Measurements from ENCODE around the gene PARD3. TPM values are rescaled to one million over a fixed set of nuclear protein-coding genes. Genes with fewer than 3 reads are reported as not detected.
"Not testable (repeated sequence)": the region's sequence is repeated elsewhere in the genome, so short reads cannot be mapped to it uniquely, and the experiment has no call there.

Gene PARD3
- total RNA-seq, 2 donors from 2014 or later, result 59.6 to 74.6 TPM

DNA sequence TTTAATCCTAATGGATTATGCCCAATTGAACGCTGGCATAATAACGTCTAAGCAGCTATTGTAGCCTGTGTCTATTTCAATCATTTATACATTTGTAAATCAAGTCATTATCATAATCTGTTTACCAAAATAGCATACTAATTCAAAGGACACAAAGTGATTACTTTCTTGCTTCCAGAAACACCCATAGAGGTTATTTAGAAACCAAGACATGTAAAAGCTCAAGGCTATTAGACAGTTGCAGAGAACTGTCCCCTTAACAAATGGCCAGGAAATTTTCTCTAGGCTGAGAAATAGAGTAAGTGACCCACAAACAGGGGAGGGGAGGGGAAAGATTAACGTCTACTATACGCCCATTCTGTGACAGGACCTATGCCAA, 455.7 kb downstream of the PARD3 start:
- H3K4me3 Mint-ChIP-seq, result no peak overlapping the region
- no peaks in the 10 kb centered on the region for H3K4me1 ChIP-seq (ENCODE audit: control insufficient read depth, insufficient read depth, low read length)
- no peak overlapping the region for H3K9ac ChIP-seq (ENCODE audit: extremely low read depth, low read length, poor library complexity, severe bottlenecking)
- no peaks in the 10 kb centered on the region for H3K9me3 Mint-ChIP-seq
- TF ChIP-seq, protein P1, sequence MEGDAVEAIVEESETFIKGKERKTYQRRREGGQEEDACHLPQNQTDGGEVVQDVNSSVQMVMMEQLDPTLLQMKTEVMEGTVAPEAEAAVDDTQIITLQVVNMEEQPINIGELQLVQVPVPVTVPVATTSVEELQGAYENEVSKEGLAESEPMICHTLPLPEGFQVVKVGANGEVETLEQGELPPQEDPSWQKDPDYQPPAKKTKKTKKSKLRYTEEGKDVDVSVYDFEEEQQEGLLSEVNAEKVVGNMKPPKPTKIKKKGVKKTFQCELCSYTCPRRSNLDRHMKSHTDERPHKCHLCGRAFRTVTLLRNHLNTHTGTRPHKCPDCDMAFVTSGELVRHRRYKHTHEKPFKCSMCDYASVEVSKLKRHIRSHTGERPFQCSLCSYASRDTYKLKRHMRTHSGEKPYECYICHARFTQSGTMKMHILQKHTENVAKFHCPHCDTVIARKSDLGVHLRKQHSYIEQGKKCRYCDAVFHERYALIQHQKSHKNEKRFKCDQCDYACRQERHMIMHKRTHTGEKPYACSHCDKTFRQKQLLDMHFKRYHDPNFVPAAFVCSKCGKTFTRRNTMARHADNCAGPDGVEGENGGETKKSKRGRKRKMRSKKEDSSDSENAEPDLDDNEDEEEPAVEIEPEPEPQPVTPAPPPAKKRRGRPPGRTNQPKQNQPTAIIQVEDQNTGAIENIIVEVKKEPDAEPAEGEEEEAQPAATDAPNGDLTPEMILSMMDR (conservative IDR thresholded peaks at IDR 0.05), result no peak
- H3K9me3 ChIP-seq (ENCODE audit: control insufficient read depth, low read length), result no peaks in the 10 kb centered on the region
- H3K4me1 Mint-ChIP-seq, result peaks cover 9% of the 10 kb centered on the region
- H3K27ac ChIP-seq (ENCODE audit: low read depth, low read length), result no peak overlapping the region
- no peaks in the 10 kb centered on the region for H3K27me3 ChIP-seq (ENCODE audit: control insufficient read depth, insufficient read depth, low read length, poor library complexity, severe bottlenecking)
- peaks cover 58% of the 10 kb centered on the region for H3K36me3 Mint-ChIP-seq (ENCODE audit: low read depth)
- DNase-seq, result no peak
- no peak overlapping the region for H3K27ac Mint-ChIP-seq
- H3K4me3 ChIP-seq (ENCODE audit: low read length), result no peak overlapping the region
- peaks cover 72% of the 10 kb centered on the region for H3K36me3 ChIP-seq (ENCODE audit: control insufficient read depth, insufficient read depth, low read length)
- H3K27me3 Mint-ChIP-seq (ENCODE audit: insufficient read depth), result no peaks in the 10 kb centered on the region
- 97% methylated on average over 4 of the region's 4 CpGs for WGBS, 2 experiments (ENCODE audit: insufficient coverage in 1 of 2, insufficient read length in 1 of 2)

DNA sequence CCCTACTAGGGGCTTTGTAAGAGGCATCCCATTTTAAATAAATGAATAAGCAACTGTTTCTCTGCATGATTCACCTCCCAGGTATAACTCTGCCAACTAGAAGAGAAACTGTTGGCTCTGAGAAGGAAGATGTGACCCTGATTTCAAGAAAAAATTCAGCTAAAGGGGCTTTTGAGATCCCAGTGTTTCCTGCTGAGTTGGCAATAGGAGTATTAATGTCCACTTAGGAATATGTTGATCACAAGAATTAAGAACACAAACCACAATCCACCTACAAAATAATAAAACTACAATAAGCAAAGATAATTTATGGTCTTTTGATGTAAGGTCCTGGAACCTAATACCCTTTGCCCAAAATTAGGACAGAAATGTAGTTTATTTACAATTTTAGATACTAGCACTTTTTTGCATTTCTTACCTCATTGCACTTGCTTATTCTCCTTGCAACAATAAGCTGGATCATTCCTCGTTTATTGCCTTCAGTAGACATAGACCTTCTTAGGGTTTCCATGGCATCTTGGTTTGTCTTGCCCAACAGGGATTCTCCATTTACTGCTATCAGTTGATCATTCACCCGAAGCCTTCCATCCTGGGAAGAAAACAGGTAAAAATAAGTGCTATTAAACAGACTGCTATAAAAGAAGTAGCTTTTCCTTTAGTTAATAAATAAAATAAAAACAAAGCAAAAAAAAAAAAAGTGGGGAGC, 456.2 kb downstream of the PARD3 start:
- H3K36me3 ChIP-seq (ENCODE audit: control insufficient read depth, insufficient read depth, low read length), result peaks cover 69% of the 10 kb centered on the region
- H3K4me1 ChIP-seq (ENCODE audit: control insufficient read depth, insufficient read depth, low read length), result no peaks in the 10 kb centered on the region
- no peak overlapping the region for H3K4me3 ChIP-seq (ENCODE audit: low read length)
- no peaks in the 10 kb centered on the region for H3K27me3 Mint-ChIP-seq (ENCODE audit: insufficient read depth)
- TF ChIP-seq, protein P1 (conservative IDR thresholded peaks at IDR 0.05), result no peak
- H3K9me3 ChIP-seq (ENCODE audit: control insufficient read depth, low read length), result no peaks in the 10 kb centered on the region
- no peak overlapping the region for H3K27ac ChIP-seq (ENCODE audit: low read depth, low read length)
- H3K27ac Mint-ChIP-seq, result no peak overlapping the region
- no peak for DNase-seq
- no peaks in the 10 kb centered on the region for H3K27me3 ChIP-seq (ENCODE audit: control insufficient read depth, insufficient read depth, low read length, poor library complexity, severe bottlenecking)
- H3K9me3 Mint-ChIP-seq, result peaks cover 2% of the 10 kb centered on the region
- 86 to 95% methylated on average over 1 to 2 of the region's 2 CpGs for WGBS, 2 experiments (ENCODE audit: insufficient coverage in 1 of 2, insufficient read length in 1 of 2)
- no peak overlapping the region for H3K9ac ChIP-seq (ENCODE audit: extremely low read depth, low read length, poor library complexity, severe bottlenecking)
- H3K4me1 Mint-ChIP-seq, result peaks cover 9% of the 10 kb centered on the region
- H3K36me3 Mint-ChIP-seq (ENCODE audit: low read depth), result peaks cover 61% of the 10 kb centered on the region
- H3K4me3 Mint-ChIP-seq, result no peak overlapping the region

DNA sequence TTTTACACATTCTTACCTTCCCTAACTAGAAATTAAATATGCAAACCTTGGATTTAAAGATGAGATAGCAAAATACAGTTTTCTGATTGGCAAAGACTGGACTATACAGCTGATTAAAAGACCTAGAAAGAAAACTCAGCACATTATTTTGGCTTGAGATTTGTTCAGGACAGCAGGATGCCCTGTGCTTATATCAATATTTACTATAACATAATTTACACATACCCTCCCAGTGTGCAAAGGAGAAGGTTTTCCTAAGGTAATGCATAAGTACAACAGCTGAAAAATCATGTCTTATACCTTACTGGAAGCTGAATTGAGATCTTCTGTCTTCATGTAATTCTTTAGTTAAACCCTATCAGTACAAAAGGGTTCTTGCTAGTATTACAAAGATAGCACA, 458.6 kb downstream of the PARD3 start:
- Histone ChIP-seq H3K9me3 (ENCODE audit: control insufficient read depth, low read length) (no peaks in the 10 kb centered on the region), H3K4me3 (ENCODE audit: low read length) (no peak overlapping the region), H3K36me3 (ENCODE audit: control insufficient read depth, insufficient read depth, low read length) (peaks cover 62% of the 10 kb centered on the region), H3K27me3 (ENCODE audit: control insufficient read depth, insufficient read depth, low read length, poor library complexity, severe bottlenecking) (no peaks in the 10 kb centered on the region), H3K27ac (ENCODE audit: low read depth, low read length) (no peak overlapping the region), H3K9ac (ENCODE audit: extremely low read depth, low read length, poor library complexity, severe bottlenecking) (no peak overlapping the region), H3K4me1 (ENCODE audit: control insufficient read depth, insufficient read depth, low read length) (no peaks in the 10 kb centered on the region)
- TF ChIP-seq, protein P1 (conservative IDR thresholded peaks at IDR 0.05), result no peak
- H3K36me3 Mint-ChIP-seq (ENCODE audit: low read depth), result peaks cover 66% of the 10 kb centered on the region
- no peak overlapping the region for H3K4me3 Mint-ChIP-seq
- peaks cover 9% of the 10 kb centered on the region for H3K4me1 Mint-ChIP-seq
- H3K27ac Mint-ChIP-seq, result no peak overlapping the region
- peaks cover 10% of the 10 kb centered on the region for H3K9me3 Mint-ChIP-seq
- DNase-seq, result no peak
- H3K27me3 Mint-ChIP-seq (ENCODE audit: insufficient read depth), result no peaks in the 10 kb centered on the region

DNA sequence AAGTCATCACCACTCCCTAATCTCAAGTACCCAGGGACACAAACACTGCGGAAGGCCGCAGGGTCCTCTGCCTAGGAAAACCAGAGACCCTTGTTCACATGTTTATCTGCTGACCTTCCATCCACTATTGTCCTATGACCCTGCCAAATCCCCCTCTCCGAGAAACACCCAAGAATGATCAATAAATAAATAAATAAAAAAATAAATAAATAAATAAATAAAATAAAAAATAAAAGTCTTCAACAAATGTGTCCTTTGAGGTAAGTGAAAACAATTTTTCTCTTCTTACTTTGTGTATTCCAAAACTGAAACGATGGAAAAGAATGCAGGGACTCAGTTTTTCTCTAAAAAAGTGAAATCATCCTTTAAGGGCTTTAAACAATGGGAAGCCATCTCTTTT, 461.6 kb downstream of the PARD3 start:
- Mint-ChIP-seq H3K9me3 (peaks cover 11% of the 10 kb centered on the region), H3K36me3 (ENCODE audit: low read depth) (peaks cover 77% of the 10 kb centered on the region)
- not testable (repeated sequence) for H3K4me3 Mint-ChIP-seq; H3K9ac ChIP-seq (ENCODE audit: extremely low read depth, low read length, poor library complexity, severe bottlenecking); H3K4me1 Mint-ChIP-seq; H3K27ac Mint-ChIP-seq; H3K4me3 ChIP-seq (ENCODE audit: low read length); H3K4me1 ChIP-seq (ENCODE audit: control insufficient read depth, insufficient read depth, low read length); H3K27me3 ChIP-seq (ENCODE audit: control insufficient read depth, insufficient read depth, low read length, poor library complexity, severe bottlenecking); DNase-seq; H3K27ac ChIP-seq (ENCODE audit: low read depth, low read length); H3K27me3 Mint-ChIP-seq (ENCODE audit: insufficient read depth)
- H3K9me3 ChIP-seq (ENCODE audit: control insufficient read depth, low read length), result peaks cover 10% of the 10 kb centered on the region
- 78 to 93% methylated on average over 1 to 3 of the region's 4 CpGs for WGBS, 2 experiments (ENCODE audit: insufficient coverage in 1 of 2, insufficient read length in 1 of 2)
- peaks cover 67% of the 10 kb centered on the region for H3K36me3 ChIP-seq (ENCODE audit: control insufficient read depth, insufficient read depth, low read length)

GRCh38 chr10:34352599-34353204, 462.4 kb downstream of the PARD3 start:
- not testable (repeated sequence) for H3K9ac ChIP-seq (ENCODE audit: extremely low read depth, low read length, poor library complexity, severe bottlenecking); DNase-seq; H3K27ac ChIP-seq (ENCODE audit: low read depth, low read length); H3K4me1 ChIP-seq (ENCODE audit: control insufficient read depth, insufficient read depth, low read length); H3K4me1 Mint-ChIP-seq; H3K4me3 ChIP-seq (ENCODE audit: low read length); H3K27me3 ChIP-seq (ENCODE audit: control insufficient read depth, insufficient read depth, low read length, poor library complexity, severe bottlenecking); H3K27me3 Mint-ChIP-seq (ENCODE audit: insufficient read depth); H3K27ac Mint-ChIP-seq
- H3K36me3 Mint-ChIP-seq (ENCODE audit: low read depth), result peaks cover 75% of the 10 kb centered on the region
- 97 to 100% methylated on average over 8 to 44 of the region's 45 CpGs for WGBS, 2 experiments (ENCODE audit: insufficient coverage in 1 of 2, insufficient read length in 1 of 2)
- Histone ChIP-seq H3K36me3 (ENCODE audit: control insufficient read depth, insufficient read depth, low read length) (peaks cover 63% of the 10 kb centered on the region), H3K9me3 (ENCODE audit: control insufficient read depth, low read length) (peaks cover 10% of the 10 kb centered on the region)
- H3K9me3 Mint-ChIP-seq, result peaks cover 11% of the 10 kb centered on the region
- H3K4me3 Mint-ChIP-seq, result peak overlapping the region; percentile 17

All from endodermal cell (in vitro differentiated cells).